ENCODE data around the gene LDLRAD2.
A peak's percentile ranks its signal among the peaks of the same experiment; 100 is the strongest.

LDLRAD2 gene

GRCh38 chr1:21804536-21804935 lies 7.5 kb upstream of the LDLRAD2 start:
- no peaks in the 10 kb centered on the region for H3K27me3 Mint-ChIP-seq
- intact Hi-C loops (cut with micrococcal nuclease), result no loop called here
- no peaks in the 10 kb centered on the region for H3K9me3 Mint-ChIP-seq
- no peak overlapping the region for H3K4me3 Mint-ChIP-seq
- no peaks in the 10 kb centered on the region for H3K4me1 Mint-ChIP-seq (ENCODE audit: low read depth)
- no peak overlapping the region for H3K27ac Mint-ChIP-seq
- no peaks in the 10 kb centered on the region for H3K36me3 Mint-ChIP-seq (ENCODE audit: low read depth)

DNA sequence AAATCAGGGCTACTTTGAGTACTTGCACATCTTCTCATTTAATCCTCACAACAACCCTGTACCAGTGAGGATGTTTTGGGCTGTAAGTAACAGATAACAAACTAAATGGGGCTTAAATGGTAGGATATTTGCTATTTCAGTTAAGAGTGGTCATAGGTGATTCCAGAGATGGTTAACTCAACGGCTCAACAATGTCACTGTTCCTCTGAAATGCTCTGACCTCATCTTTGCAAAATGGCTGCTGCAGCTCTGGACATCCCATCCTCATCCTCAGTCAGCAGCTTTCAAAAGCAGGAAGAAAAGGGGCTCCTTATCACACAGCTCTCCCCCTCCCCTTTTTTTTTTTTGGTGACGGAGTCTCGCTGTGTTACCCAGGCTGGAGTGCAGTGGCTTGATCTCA lies 1.5 kb downstream of the LDLRAD2 start:
- Mint-ChIP-seq H3K4me1 (ENCODE audit: low read depth) (peaks cover 37% of the 10 kb centered on the region), H3K36me3 (ENCODE audit: low read depth) (no peaks in the 10 kb centered on the region), H3K4me3 (no peak overlapping the region), H3K9me3 (no peaks in the 10 kb centered on the region), H3K27me3 (peaks cover 15% of the 10 kb centered on the region), H3K27ac (no peak overlapping the region)
- intact Hi-C loops (cut with micrococcal nuclease), result loop anchor here (2.0 kb wide), 1 partner anchor 25 kb away; no protein-coding TSS in a partner anchor

GRCh38 chr1:21814241-21814918 lies 2.3 kb downstream of the LDLRAD2 start:
- H3K9me3 Mint-ChIP-seq, result no peaks in the 10 kb centered on the region
- H3K27ac Mint-ChIP-seq, result no peak overlapping the region
- peak overlapping the region; percentile 59 for H3K4me3 Mint-ChIP-seq
- H3K4me1 Mint-ChIP-seq (ENCODE audit: low read depth), result peaks cover 42% of the 10 kb centered on the region
- H3K36me3 Mint-ChIP-seq (ENCODE audit: low read depth), result no peaks in the 10 kb centered on the region
- intact Hi-C loops (cut with micrococcal nuclease), result loop anchor here (2.0 kb wide), 1 partner anchor 32 kb away; the partner anchor contains the start of gene USP48
- H3K27me3 Mint-ChIP-seq, result peaks cover 15% of the 10 kb centered on the region

DNA sequence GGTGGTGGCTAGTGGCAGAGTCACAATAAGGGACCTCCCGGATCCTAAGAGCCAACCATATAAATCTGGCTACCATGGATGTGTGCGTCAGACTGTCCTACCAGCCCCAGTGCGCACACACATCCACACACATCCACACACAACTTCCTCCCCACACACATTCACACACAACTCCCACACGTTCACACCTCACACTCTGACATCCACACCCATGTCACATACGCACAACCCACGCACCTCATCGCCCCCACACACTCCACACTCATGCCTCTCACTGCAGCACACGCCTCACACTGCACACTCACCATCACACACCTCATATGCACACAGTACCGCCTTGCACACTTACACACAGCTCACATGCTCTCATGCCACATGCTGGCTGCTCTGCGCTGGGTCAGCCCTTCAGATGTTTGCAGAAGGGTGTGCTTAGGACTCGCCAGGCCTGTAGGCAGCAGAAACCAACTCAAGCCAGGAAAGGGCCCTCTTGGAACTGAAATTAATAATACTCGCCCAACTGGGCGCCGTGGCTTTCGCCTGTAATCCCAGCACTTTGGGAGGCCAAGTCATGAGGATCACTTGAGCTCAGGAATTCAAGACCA lies 3.0 kb downstream of the LDLRAD2 start:
- peaks cover 15% of the 10 kb centered on the region for H3K27me3 Mint-ChIP-seq
- H3K4me3 Mint-ChIP-seq, result peak overlapping the region; percentile 8
- H3K36me3 Mint-ChIP-seq (ENCODE audit: low read depth), result no peaks in the 10 kb centered on the region
- peaks cover 42% of the 10 kb centered on the region for H3K4me1 Mint-ChIP-seq (ENCODE audit: low read depth)
- peak overlapping the region; percentile 5 for H3K27ac Mint-ChIP-seq
- H3K9me3 Mint-ChIP-seq, result no peaks in the 10 kb centered on the region
- intact Hi-C loops (cut with micrococcal nuclease), result loop anchor here (2.0 kb wide), 1 partner anchor 32 kb away; the partner anchor contains the start of gene USP48

DNA sequence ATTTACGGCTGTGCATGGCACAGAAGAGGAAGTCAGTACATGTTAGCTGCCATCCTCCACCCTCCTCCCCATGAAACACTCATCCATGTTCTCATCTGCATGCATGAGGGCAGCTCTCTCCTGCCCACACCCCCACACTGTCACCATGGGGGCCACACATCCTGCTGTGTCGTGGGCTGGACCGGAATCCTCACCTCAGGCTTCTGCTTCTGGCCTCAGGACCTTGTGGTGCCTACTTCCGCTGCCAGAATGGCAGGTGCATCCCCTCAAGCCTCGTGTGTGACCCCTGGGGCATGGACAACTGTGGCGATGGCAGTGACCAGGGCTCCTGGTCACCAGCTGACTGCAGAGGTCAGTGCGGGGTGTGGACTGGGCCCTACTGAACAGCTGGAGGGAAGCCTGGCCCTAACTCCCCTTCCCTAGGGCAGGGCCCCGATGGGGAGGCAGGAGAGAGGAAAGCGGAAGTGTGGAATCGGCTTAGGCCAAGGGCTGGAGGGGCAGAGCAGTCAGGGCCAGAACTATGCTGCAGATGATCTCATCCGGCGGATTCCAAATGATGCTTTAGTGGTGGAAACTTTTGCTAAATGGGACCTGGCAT lies 3.8 kb downstream of the LDLRAD2 start:
- Mint-ChIP-seq H3K9me3 (no peaks in the 10 kb centered on the region), H3K27me3 (peaks cover 15% of the 10 kb centered on the region), H3K36me3 (ENCODE audit: low read depth) (no peaks in the 10 kb centered on the region), H3K27ac (peak overlapping the region; percentile 68), H3K4me1 (ENCODE audit: low read depth) (peaks cover 42% of the 10 kb centered on the region), H3K4me3 (no peak overlapping the region)
- intact Hi-C loops (cut with micrococcal nuclease), result loop anchor here (2.0 kb wide), 1 partner anchor 33 kb away; the partner anchor contains the start of gene USP48

GRCh38 chr1:21816602-21817302 lies 4.7 kb downstream of the LDLRAD2 start:
- H3K36me3 Mint-ChIP-seq (ENCODE audit: low read depth), result peaks cover 1% of the 10 kb centered on the region
- peaks cover 37% of the 10 kb centered on the region for H3K4me1 Mint-ChIP-seq (ENCODE audit: low read depth)
- H3K27ac Mint-ChIP-seq, result peak overlapping the region; percentile 68
- H3K9me3 Mint-ChIP-seq, result no peaks in the 10 kb centered on the region
- H3K27me3 Mint-ChIP-seq, result peaks cover 15% of the 10 kb centered on the region
- H3K4me3 Mint-ChIP-seq, result no peak overlapping the region
- intact Hi-C loops (cut with micrococcal nuclease), result no loop called here

- Mint-ChIP-seq H3K9me3 (no peaks in the 10 kb centered on the region), H3K4me1 (ENCODE audit: low read depth) (peaks cover 43% of the 10 kb centered on the region), H3K27ac (no peak overlapping the region), H3K27me3 (peaks cover 7% of the 10 kb centered on the region), H3K36me3 (ENCODE audit: low read depth) (peaks cover 18% of the 10 kb centered on the region), H3K4me3 (no peak overlapping the region)
- intact Hi-C loops (cut with micrococcal nuclease), result no loop called here
These were observed 6.6 kb downstream of the LDLRAD2 start for GRCh38 chr1:21818656-21819055.

DNA sequence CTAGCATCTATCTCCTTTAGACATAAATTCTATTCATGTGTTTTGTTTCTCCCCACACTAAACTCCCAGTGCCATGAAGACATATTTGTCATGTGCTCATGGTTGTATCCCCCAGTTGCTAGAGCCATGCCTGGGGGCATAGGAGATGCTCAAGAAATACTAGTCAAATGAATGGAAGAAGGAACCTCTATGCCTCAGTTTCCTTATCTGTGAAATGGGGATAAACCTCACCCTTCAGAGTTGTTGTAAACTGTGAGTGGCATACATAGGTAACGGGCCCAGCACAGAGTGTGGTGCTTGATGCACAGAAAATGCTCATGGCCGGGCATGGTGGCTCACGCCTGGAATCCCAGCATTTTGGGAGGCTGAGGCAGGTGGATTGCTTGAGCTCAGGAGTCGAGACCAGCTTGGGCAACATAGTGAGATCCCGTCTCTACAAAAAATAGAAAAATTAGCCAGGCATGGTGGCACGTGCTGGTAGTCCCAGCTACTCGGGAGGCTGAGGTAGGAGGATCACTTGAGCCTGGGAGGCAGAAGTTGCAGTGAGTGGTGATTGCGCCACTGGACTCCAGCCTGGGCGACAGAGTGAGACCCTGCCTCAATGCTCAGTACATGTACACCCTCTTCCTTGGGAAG lies 8.7 kb downstream of the LDLRAD2 start:
- H3K27me3 Mint-ChIP-seq, result peaks cover 5% of the 10 kb centered on the region
- no peaks in the 10 kb centered on the region for H3K9me3 Mint-ChIP-seq
- no peak overlapping the region for H3K4me3 Mint-ChIP-seq
- peaks cover 39% of the 10 kb centered on the region for H3K4me1 Mint-ChIP-seq (ENCODE audit: low read depth)
- peaks cover 28% of the 10 kb centered on the region for H3K36me3 Mint-ChIP-seq (ENCODE audit: low read depth)
- intact Hi-C loops (cut with micrococcal nuclease), result no loop called here
- no peak overlapping the region for H3K27ac Mint-ChIP-seq

GRCh38 chr1:21821385-21822019 lies 9.4 kb downstream of the LDLRAD2 start:
- Mint-ChIP-seq H3K4me3 (no peak overlapping the region), H3K36me3 (ENCODE audit: low read depth) (peaks cover 35% of the 10 kb centered on the region), H3K9me3 (no peaks in the 10 kb centered on the region), H3K27ac (no peak overlapping the region), H3K27me3 (peaks cover 5% of the 10 kb centered on the region), H3K4me1 (ENCODE audit: low read depth) (peaks cover 31% of the 10 kb centered on the region)
- intact Hi-C loops (cut with micrococcal nuclease), result no loop called here

- Mint-ChIP-seq H3K36me3 (ENCODE audit: low read depth) (peaks cover 43% of the 10 kb centered on the region), H3K27me3 (peaks cover 5% of the 10 kb centered on the region), H3K27ac (no peak overlapping the region), H3K9me3 (no peaks in the 10 kb centered on the region), H3K4me3 (no peak overlapping the region), H3K4me1 (ENCODE audit: low read depth) (peaks cover 24% of the 10 kb centered on the region)
- intact Hi-C loops (cut with micrococcal nuclease), result no loop called here
These were observed 10.3 kb downstream of the LDLRAD2 start for GRCh38 chr1:21822349-21822748.

DNA sequence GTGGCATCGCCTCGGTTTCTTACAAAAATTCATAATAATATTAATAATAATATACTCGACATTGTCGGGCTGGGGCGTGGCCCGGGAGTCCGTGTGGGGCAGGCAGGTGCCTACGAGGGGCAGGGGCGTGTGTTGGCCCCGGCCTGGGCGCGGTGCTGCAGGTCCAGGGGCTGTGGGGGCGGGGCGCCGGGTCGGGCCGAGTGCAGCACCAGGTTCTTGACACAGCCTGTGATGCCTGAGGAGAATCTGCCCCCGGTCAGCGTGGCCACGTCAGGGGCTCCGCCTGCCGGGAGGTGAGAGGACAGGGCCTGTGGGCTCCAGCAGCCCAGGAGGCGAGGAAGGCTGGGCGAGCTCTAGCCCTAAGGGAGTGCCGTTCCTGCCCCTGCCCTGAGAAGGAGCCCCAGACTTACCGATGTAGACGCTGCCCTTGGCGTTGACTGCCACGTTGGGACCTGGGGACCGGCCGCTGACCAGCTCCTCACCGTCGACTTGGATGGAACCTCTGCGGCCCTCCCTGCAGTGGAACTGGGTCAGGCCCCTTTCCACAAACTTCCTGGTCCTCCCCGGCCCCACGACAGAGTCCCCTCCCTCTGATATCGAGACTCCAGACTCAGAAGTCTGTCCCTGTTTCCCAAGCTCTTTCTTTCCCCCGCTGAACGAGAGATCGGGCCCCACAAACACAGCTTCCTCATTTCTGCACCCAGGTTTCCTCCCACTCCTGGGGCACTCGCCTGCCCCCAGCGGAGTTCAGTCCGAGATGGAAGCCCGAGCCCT lies 11.3 kb downstream of the LDLRAD2 start:
- Mint-ChIP-seq H3K27me3 (peaks cover 5% of the 10 kb centered on the region), H3K27ac (peak overlapping the region; percentile 20), H3K4me1 (ENCODE audit: low read depth) (peaks cover 23% of the 10 kb centered on the region), H3K4me3 (no peak overlapping the region), H3K9me3 (no peaks in the 10 kb centered on the region), H3K36me3 (ENCODE audit: low read depth) (peaks cover 54% of the 10 kb centered on the region)
- intact Hi-C loops (cut with micrococcal nuclease), result no loop called here

DNA sequence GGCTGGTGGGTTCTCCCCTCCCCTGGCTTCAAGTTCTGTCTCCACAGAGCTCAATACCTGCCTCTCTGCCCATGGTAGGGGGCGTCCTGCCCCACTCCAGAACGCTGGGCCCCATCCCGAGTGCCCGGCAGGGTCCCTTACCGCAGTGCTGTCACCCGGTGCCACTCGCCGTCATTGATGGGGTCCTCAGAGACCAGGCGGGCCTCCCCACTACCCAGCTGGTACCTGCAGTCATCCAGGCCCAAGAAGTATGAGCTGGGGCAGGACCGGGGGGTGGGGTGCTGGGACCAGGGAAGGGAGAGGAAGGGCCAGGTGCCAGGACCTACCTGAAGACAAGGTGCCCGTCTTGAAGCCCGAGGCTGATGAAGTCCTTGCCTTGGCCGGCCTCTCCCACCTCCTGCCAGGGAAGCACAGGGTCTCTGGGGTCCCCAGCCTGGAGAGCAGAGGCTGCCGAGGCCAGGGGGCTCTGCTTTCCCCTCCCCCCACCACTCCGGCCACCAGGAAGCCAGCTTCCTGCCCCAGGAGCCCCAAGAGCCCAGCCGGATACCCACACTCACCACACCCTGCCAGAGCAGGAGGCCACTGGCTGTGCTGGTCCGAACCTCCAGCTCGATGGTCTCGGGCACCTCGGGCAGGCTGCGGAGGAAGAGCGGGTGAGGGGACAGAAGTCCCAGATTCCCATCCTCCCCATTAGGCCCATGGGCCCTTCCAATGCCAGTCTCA lies 12.1 kb downstream of the LDLRAD2 start:
- Mint-ChIP-seq H3K27me3 (peaks cover 5% of the 10 kb centered on the region), H3K4me3 (no peak overlapping the region), H3K9me3 (no peaks in the 10 kb centered on the region), H3K27ac (peak overlapping the region; percentile 20), H3K36me3 (ENCODE audit: low read depth) (peaks cover 61% of the 10 kb centered on the region), H3K4me1 (ENCODE audit: low read depth) (peaks cover 16% of the 10 kb centered on the region)
- intact Hi-C loops (cut with micrococcal nuclease), result no loop called here
